Liver (tissue), 9 donors: Measurements from ENCODE around the gene AMOTL1. TPM values are rescaled to one million over a fixed set of nuclear protein-coding genes. Genes with fewer than 3 reads are reported as not detected.

ENCODE experiments used
- DNase-seq: peaks from one replicate; pipeline ENCODE4 v3.0.0-alpha.2; 2017; ENCODE audit warnings: low spot score
- H3K27ac ChIP-seq, 2 donors: one replicate each; pipeline ENCODE4 v1.7.0; 2013; ENCODE audit warnings: inconsistent platforms in 2 of 2, low read length in 2 of 2, control low read depth in 1 of 2, low read depth in 1 of 2, mild to moderate bottlenecking in 1 of 2
- H3K27me3 ChIP-seq, 4 donors: one replicate each; pipeline versions ENCODE4 v1.6.1 to v1.7.0; 2013; ENCODE audit warnings: low read length in 3 of 4, inconsistent platforms in 1 of 4, mild to moderate bottlenecking in 1 of 4, moderate library complexity in 1 of 4; ENCODE audit not compliant: control insufficient read depth in 4 of 4, insufficient read depth in 4 of 4
- H3K36me3 ChIP-seq, 4 donors: one replicate each; pipeline versions ENCODE4 v1.6.1 to v1.7.0; 2013; ENCODE audit warnings: low read length in 3 of 4, mild to moderate bottlenecking in 3 of 4, low read depth in 1 of 4, moderate library complexity in 1 of 4; ENCODE audit not compliant: control insufficient read depth in 4 of 4, insufficient read depth in 3 of 4
- H3K4me1 ChIP-seq, 4 donors: one replicate each; pipeline versions ENCODE4 v1.6.1 to v1.7.0; 2013; ENCODE audit warnings: low read length in 3 of 4, mild to moderate bottlenecking in 3 of 4, moderate library complexity in 1 of 4; ENCODE audit not compliant: control insufficient read depth in 4 of 4, insufficient read depth in 4 of 4
- H3K4me3 ChIP-seq, 3 donors: one replicate each; pipeline versions ENCODE4 v1.6.1 to v1.7.0; 2013; ENCODE audit warnings: low read length in 3 of 3, control low read depth in 1 of 3, low read depth in 1 of 3, mild to moderate bottlenecking in 1 of 3
- H3K9ac ChIP-seq, 2 donors: one replicate each; pipeline ENCODE4 v1.7.0; 2013; ENCODE audit warnings: low read length in 2 of 2, mild to moderate bottlenecking in 2 of 2, moderate library complexity in 2 of 2, control low read depth in 1 of 2, low read depth in 1 of 2
- H3K9me3 ChIP-seq, 4 donors: one replicate each; pipeline versions ENCODE4 v1.6.1 to v1.7.0; 2013; ENCODE audit warnings: low read length in 3 of 4; ENCODE audit not compliant: control insufficient read depth in 4 of 4
- EGR1 ChIP-seq, 2 donors: IDR thresholded peaks; 2 replicates each; pipeline ENCODE4 v1.6.1; 2016 to 2018; ENCODE audit warnings: antibody characterized with exemption in 2 of 2, low read depth in 2 of 2
- FOXA2 ChIP-seq: IDR thresholded peaks from 2 replicates; pipeline ENCODE4 v1.6.1; 2016; ENCODE audit warnings: antibody characterized with exemption
- GABPA ChIP-seq, 2 donors: IDR thresholded peaks in 1 of 2; conservative IDR thresholded peaks in 1 of 2; 2 replicates each; pipeline ENCODE4 v1.6.1; 2016; ENCODE audit warnings: antibody characterized with exemption in 2 of 2, mild to moderate bottlenecking in 1 of 2, moderate library complexity in 1 of 2
- HNF4G ChIP-seq: IDR thresholded peaks from 2 replicates; pipeline ENCODE4 v1.6.1; 2016; ENCODE audit warnings: antibody characterized with exemption
- JUND ChIP-seq, 2 donors: IDR thresholded peaks; 2 replicates each; pipeline ENCODE4 v1.6.1; 2016; ENCODE audit warnings: antibody characterized with exemption in 2 of 2
- NR2F2 ChIP-seq: IDR thresholded peaks from 2 replicates; pipeline ENCODE4 v1.6.1; 2016; ENCODE audit warnings: antibody characterized with exemption
- RAD21 ChIP-seq, 2 donors: IDR thresholded peaks; 2 replicates each; pipeline ENCODE4 v1.6.1; 2016; ENCODE audit warnings: antibody characterized with exemption in 2 of 2, mild to moderate bottlenecking in 2 of 2
- RXRA ChIP-seq, 2 donors: IDR thresholded peaks; 2 replicates each; pipeline ENCODE4 v1.6.1; 2017 to 2018; ENCODE audit warnings: antibody characterized with exemption in 2 of 2, mild to moderate bottlenecking in 1 of 2
- SP1 ChIP-seq: IDR thresholded peaks from 2 replicates; pipeline ENCODE4 v1.6.1; 2018; ENCODE audit warnings: antibody characterized with exemption, mild to moderate bottlenecking
- TAF1 ChIP-seq: conservative IDR thresholded peaks from 2 replicates; pipeline ENCODE4 v1.6.1; 2016; ENCODE audit warnings: antibody characterized with exemption, mild to moderate bottlenecking
- YY1 ChIP-seq: IDR thresholded peaks from 2 replicates; pipeline ENCODE4 v1.6.1; 2016; ENCODE audit warnings: antibody characterized with exemption, mild to moderate bottlenecking
- WGBS: extraction: QIAGEN DNeasy Blood & Tissue Kit; methylation state at CpG from one replicate; pipeline ENCODE4 v1.1.7; 2013; 5-methylcytosine and 5-hydroxymethylcytosine counted together
- polyA plus RNA-seq, 2 donors: library from polyadenylated mRNA; stranded (reverse) in 1 of 2; unstranded in 1 of 2; fragments of 200-250 nt in 1 of 2; fragments of >200 nt in 1 of 2; fragmentation: Nextera tagmentation in 1 of 2; extraction: Ambion mirVana in 1 of 2; gene quantifications; one replicate each; pipeline versions ENCODE4 v1.2.1 to v1.2.3, GENCODE V29; 2013 to 2015
- total RNA-seq, 2 donors: library from RNA; depleted of rRNA; stranded (reverse); fragments of >200 nt; gene quantifications; one replicate each; pipeline ENCODE4 v1.2.3, GENCODE V29; 2014
- TF ChIP-seq, protein P1 (sequence below): IDR thresholded peaks from 2 replicates; pipeline ENCODE4 v1.6.1; 2016; ENCODE audit warnings: antibody characterized with exemption
- TF ChIP-seq, protein P2 (sequence below): IDR thresholded peaks from 2 replicates; pipeline ENCODE4 v1.6.1; 2016; ENCODE audit warnings: antibody characterized with exemption
- TF ChIP-seq, protein P3 (sequence below): fragments of 150-350 bp; IDR thresholded peaks from 2 replicates; pipeline ENCODE4 v1.5.1; 2017; ENCODE audit warnings: improper control_type of control experiment, low read depth, low read length; ENCODE audit not compliant: missing input control
- TF ChIP-seq, protein P4 (sequence below): IDR thresholded peaks from 2 replicates; pipeline ENCODE4 v1.6.1; 2016; ENCODE audit warnings: antibody characterized with exemption
- donor health status: healthy.
- donor health status: healthy.
- donor health status: healthy.
- donor health status: healthy.
- donor health status: healthy.

AMOTL1 gene
- total and polyA plus RNA-seq, 4 donors = 2.2 to 29.5 (median 7.2) TPM

DNA sequence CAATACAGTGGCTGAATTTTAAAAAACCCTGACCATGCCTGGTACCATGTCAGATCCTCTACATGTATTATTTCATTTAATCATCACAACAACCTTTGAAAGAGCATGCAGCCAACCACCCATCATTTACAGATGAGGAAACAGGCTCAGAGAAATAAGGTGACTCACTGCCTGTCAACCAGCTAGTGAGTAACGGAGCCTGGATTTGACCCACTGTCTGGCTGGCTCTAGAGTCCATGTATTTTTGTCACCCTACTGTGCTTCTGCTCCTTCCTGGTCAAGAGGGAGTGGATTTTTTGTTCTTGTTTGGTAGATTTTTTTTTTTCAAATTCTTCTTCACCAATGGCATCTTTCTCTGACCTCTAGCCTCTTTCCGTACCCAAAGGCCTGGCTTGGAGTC, 127.8 kb downstream of the AMOTL1 start (continued):
- TF ChIP-seq, protein P1, sequence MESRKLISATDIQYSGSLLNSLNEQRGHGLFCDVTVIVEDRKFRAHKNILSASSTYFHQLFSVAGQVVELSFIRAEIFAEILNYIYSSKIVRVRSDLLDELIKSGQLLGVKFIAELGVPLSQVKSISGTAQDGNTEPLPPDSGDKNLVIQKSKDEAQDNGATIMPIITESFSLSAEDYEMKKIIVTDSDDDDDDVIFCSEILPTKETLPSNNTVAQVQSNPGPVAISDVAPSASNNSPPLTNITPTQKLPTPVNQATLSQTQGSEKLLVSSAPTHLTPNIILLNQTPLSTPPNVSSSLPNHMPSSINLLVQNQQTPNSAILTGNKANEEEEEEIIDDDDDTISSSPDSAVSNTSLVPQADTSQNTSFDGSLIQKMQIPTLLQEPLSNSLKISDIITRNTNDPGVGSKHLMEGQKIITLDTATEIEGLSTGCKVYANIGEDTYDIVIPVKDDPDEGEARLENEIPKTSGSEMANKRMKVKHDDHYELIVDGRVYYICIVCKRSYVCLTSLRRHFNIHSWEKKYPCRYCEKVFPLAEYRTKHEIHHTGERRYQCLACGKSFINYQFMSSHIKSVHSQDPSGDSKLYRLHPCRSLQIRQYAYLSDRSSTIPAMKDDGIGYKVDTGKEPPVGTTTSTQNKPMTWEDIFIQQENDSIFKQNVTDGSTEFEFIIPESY = no peak
- TF ChIP-seq JUND (IDR thresholded peaks at IDR 0.05) (no peak), TAF1 (no peak), YY1 (no peak)

DNA sequence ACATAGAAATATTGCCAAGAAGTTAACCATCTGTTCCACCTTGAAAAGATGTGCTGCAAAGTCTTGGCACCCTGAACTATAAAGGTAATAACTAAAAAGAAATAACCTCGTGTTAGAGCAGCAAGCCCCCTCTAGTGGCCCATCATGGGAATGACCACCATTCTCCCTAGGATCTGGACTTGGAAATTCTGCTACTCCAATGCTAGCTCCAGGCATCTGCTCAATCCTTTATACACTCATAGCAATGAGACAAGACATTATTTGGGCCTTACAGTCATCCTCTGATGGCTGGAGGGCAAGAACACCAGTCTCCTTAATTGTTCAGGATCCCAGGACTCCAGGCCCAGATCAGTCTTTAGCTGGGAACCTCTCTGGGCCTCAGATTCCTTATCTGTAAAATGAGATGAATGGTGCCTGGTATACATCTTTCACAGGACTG, 129.2 kb downstream of the AMOTL1 start:
- H3K27ac ChIP-seq = no peak overlapping the region
- H3K9ac ChIP-seq = no peak overlapping the region
- H3K4me1 ChIP-seq = no peaks in the 10 kb centered on the region
- peak; percentile 54 for DNase-seq
- H3K27me3 ChIP-seq = no peaks in the 10 kb centered on the region
- TF ChIP-seq SP1 = no peak
- TF ChIP-seq, protein P2, sequence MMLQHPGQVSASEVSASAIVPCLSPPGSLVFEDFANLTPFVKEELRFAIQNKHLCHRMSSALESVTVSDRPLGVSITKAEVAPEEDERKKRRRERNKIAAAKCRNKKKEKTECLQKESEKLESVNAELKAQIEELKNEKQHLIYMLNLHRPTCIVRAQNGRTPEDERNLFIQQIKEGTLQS = no peak
- TF ChIP-seq, protein P3, sequence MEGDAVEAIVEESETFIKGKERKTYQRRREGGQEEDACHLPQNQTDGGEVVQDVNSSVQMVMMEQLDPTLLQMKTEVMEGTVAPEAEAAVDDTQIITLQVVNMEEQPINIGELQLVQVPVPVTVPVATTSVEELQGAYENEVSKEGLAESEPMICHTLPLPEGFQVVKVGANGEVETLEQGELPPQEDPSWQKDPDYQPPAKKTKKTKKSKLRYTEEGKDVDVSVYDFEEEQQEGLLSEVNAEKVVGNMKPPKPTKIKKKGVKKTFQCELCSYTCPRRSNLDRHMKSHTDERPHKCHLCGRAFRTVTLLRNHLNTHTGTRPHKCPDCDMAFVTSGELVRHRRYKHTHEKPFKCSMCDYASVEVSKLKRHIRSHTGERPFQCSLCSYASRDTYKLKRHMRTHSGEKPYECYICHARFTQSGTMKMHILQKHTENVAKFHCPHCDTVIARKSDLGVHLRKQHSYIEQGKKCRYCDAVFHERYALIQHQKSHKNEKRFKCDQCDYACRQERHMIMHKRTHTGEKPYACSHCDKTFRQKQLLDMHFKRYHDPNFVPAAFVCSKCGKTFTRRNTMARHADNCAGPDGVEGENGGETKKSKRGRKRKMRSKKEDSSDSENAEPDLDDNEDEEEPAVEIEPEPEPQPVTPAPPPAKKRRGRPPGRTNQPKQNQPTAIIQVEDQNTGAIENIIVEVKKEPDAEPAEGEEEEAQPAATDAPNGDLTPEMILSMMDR = peak; percentile 82
- no peak for TF ChIP-seq JUND (IDR thresholded peaks at IDR 0.05)
- TF ChIP-seq TAF1 = no peak
- TF ChIP-seq RXRA (IDR thresholded peaks at IDR 0.05) = no peak
- TF ChIP-seq EGR1 (IDR thresholded peaks at IDR 0.05; ENCODE audit: low read depth in 2 of 2) = no peak
- TF ChIP-seq RAD21 (IDR thresholded peaks at IDR 0.05) = peak; percentile 92 to 97
- no peak for TF ChIP-seq HNF4G
- no peak for TF ChIP-seq YY1
- WGBS = 0% methylated on average over 1 of the region's 1 CpG
- no peak overlapping the region for H3K4me3 ChIP-seq
- no peaks in the 10 kb centered on the region for H3K36me3 ChIP-seq
- no peaks in the 10 kb centered on the region for H3K9me3 ChIP-seq

DNA sequence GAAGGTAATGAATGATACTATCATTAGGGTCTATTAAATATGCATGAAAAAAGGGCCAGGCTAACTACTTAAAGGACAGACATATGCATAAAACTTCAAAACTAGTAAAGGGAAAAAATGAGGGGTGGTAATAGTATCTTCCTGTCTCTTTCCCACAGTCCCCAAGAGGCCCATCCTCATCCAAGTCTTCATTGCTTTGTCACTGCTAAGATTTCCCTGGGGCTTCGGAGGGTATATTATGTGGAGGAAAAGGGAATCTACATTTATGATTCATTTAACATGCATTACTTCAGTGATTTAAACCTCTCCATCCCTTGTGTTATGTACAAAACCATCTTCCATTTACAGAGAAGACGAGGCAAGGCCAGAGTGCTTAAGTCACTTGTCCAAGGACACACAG, 139.1 kb downstream of the AMOTL1 start:
- Histone ChIP-seq H3K4me3 (no peak overlapping the region), H3K27ac (no peak overlapping the region), H3K9ac (no peak overlapping the region), H3K4me1 (peaks cover 0 to 2% (median 0%) of the 10 kb centered on the region in 4 donors), H3K36me3 (no peaks in the 10 kb centered on the region), H3K27me3 (no peaks in the 10 kb centered on the region), H3K9me3 (no peaks in the 10 kb centered on the region)
- no peak for TF ChIP-seq NR2F2
- no peak for TF ChIP-seq JUND (IDR thresholded peaks at IDR 0.05)
- TF ChIP-seq YY1 = no peak
- TF ChIP-seq, protein P2 = no peak
- TF ChIP-seq, protein P4, sequence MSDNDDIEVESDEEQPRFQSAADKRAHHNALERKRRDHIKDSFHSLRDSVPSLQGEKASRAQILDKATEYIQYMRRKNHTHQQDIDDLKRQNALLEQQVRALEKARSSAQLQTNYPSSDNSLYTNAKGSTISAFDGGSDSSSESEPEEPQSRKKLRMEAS = no peak
- TF ChIP-seq, protein P1 = no peak
- no peak for TF ChIP-seq HNF4G
- TF ChIP-seq GABPA (IDR thresholded peaks at IDR 0.05 in 1 of 2, conservative IDR thresholded peaks at IDR 0.05 in 1 of 2) = no peak
- TF ChIP-seq FOXA2 = no peak
- no peak for TF ChIP-seq RAD21 (IDR thresholded peaks at IDR 0.05)
- no peak for TF ChIP-seq EGR1 (IDR thresholded peaks at IDR 0.05; ENCODE audit: low read depth in 2 of 2)
- no peak for TF ChIP-seq TAF1
- no peak for DNase-seq
- WGBS = 50% methylated on average over 2 of the region's 2 CpGs
